Activated T-helper 9 cell treated with anti-CD3 and anti-CD28 coated beads, Interleukin-2, amount 50 U/mL, for 16 hours (primary cell): ENCODE results near the gene PPP1R12C.

Source experiments
- DNase-seq: peaks from one replicate; pipeline ENCODE4 v3.0.0-alpha.2; 2020; ENCODE audit warnings: low read depth

Gene PPP1R12C

GRCh38 chr19:55090564-55090963, 26.9 kb downstream of the PPP1R12C start:
- no peak for DNase-seq

- no peak for DNase-seq
Observed at GRCh38 chr19:55089342-55089944, 28.0 kb downstream of the PPP1R12C start.

- peak; percentile 65 for DNase-seq
Observed at GRCh38 chr19:55088543-55089341, 28.7 kb downstream of the PPP1R12C start.

GRCh38 chr19:55088021-55088451, 29.4 kb downstream of the PPP1R12C start:
- no peak for DNase-seq

- DNase-seq, result no peak
Observed at GRCh38 chr19:55087542-55087901, 29.9 kb downstream of the PPP1R12C start.

GRCh38 chr19:55086730-55087541, 30.5 kb downstream of the PPP1R12C start:
- DNase-seq, result no peak

GRCh38 chr19:55085923-55086715, 31.3 kb downstream of the PPP1R12C start:
- DNase-seq, result no peak

- no peak for DNase-seq
Observed at GRCh38 chr19:55084416-55084815, 33.0 kb downstream of the PPP1R12C start.

- no peak for DNase-seq
Observed at GRCh38 chr19:55083004-55083850, 34.2 kb downstream of the PPP1R12C start.

GRCh38 chr19:55082020-55082851, 35.2 kb downstream of the PPP1R12C start:
- no peak for DNase-seq

GRCh38 chr19:55081770-55082019, 35.7 kb downstream of the PPP1R12C start:
- DNase-seq, result no peak

GRCh38 chr19:55080968-55081769, 36.3 kb downstream of the PPP1R12C start:
- DNase-seq, result peak; percentile 72

GRCh38 chr19:55080121-55080967, 37.1 kb downstream of the PPP1R12C start:
- DNase-seq, result peak; percentile 31

- no peak for DNase-seq
Observed at GRCh38 chr19:55079400-55080038, 37.9 kb downstream of the PPP1R12C start.

- DNase-seq, result no peak
Observed at GRCh38 chr19:55078996-55079395, 38.4 kb downstream of the PPP1R12C start.

GRCh38 chr19:55077106-55077505, 40.3 kb downstream of the PPP1R12C start:
- no peak for DNase-seq

GRCh38 chr19:55076321-55076720, 41.1 kb downstream of the PPP1R12C start:
- DNase-seq, result no peak

GRCh38 chr19:55075371-55075998, 42.0 kb downstream of the PPP1R12C start, which contains the start of gene EPS8L1:
EPS8L1 (plus strand) TSS chr19:55075869; CDS start chr19:55076445, 576 bp downstream.
- no peak for DNase-seq
